Activated gamma-delta T cell treated with Interleukin-2 at 50 U/mL for 16 hours (primary cell): ENCODE data around the gene CLIP3.
"Not testable (repeated sequence)": the region's sequence is repeated elsewhere in the genome, so short reads cannot be mapped to it uniquely, and the experiment has no call there.

Source experiments
- DNase-seq: peaks from one replicate; pipeline ENCODE4 v3.0.0-alpha.2; 2020

CLIP3 gene

DNA sequence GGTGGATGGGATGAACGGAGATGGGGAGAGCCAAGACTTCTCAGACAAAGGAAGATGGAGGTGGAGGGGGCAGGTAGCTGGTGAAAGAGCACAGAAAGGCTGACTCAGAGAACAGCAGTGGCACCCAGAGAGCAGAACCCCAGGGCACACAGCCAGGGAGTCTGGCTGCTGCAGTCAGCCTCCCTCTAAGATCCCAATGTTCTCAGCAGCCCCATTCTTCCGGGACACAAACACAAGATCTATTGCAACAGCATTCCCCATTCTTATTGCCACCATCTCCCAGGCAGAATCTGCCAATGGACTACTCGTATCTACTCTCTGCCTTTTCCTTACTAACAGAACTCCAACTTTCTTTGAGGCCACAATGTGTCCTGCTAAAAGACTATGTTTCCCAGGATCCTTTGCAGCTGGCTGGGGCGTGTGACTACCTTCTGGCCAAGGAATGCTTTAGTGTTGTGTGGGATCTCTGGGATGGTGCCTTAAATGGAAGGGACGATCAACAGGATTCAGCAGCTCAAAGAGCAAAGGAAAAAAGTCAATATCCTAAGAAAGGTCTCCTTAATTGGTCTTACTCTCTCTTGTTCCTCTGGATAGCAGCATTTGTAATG is 13.9 kb upstream of the CLIP3 start:
- DNase-seq: no peak

DNA sequence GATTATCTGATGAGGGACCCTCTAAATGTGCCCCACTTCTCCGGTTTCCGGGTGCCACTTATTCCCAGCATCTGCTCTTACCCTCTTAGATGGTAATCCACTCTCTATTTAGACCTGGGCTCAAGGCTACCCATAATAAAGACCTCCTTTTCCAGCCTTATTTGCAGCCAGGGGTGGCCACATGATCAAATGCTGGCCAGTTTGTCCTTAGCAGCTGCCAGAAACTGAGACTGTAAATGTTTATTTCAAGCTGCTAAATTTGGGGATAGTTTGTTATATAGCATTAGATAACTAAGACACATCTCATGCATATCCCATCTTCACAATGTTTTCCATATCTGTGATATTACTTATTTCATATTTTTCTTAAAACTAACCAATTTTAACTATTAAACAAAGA is 11.3 kb upstream of the CLIP3 start:
- DNase-seq: no peak

DNA sequence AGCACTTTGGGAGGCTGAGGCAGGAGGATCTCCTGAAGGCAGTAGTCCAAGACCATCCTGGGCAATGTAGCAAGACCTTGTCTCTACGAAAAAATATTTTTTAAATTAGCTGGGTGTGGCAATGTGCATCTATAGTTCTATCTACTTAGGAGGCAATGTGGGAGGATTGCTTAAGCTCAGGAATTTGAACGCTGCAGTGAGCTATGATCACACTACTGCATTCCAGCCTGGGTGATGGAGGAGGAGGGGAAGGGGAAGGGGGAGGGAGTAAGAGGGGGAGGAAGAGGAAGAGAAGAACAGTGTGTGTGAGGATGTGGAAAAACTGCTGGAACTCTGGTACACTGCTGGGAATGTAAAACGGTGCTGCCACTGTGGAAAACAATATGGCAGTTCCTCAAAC is 9.2 kb upstream of the CLIP3 start:
- DNase-seq: no peak

DNA sequence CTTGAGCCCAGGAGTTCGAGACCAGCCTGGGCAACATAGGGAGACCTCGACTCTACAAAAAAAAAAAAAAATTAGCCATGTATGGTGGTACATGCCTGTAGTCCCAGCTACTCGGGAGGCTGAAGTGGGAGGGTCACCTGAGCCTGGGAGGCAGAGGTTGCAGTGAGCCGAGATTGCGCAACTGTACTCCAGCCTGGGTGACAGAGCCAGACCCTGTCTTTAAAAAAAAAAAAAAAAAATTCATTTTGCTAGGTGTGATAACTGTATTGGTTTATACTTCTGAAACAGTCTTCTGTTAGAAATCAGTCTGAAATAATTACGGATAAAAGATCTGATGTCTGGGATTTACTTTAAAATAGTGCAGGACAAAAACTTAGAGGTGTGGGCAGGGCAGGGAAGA is 8.4 kb upstream of the CLIP3 start:
- DNase-seq: not testable (repeated sequence)

DNA sequence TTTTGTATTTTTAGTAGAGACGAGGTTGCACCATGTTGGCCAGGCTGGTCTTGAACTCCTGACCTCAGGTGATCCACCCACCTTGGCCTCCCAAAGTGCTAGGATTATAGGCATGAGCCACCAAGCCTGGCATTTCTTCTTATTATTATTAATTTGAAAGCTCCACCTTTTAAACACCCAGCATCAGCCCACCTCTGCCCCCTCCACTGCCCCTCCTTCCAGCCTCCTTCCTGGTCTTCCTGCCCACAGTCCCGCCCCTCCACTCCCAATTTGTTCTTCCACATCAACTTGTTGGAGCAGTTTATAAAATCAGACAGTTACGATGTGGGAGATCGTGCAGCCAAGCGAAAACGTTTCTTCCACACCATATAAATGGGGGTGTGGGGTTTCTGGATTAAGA is 7.8 kb upstream of the CLIP3 start:
- DNase-seq: no peak

DNA sequence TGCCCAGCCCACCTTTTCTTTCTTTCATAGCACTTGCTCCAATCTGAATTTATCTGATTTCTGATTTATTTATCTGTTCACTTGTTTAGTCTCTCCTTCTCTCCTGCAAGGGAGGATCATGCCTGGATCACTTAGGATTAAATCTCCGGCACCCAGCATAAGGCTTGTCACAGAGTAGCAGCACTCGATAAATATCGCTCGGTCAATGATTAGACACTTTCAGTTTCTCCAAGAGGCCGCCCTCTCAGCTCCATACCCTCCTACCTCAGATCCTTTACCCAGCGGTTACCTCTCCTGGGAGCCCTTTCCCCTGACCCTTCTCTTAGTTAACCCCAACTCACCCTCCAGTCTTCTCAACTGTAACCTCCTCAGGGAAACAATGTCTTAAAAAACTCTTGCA is 1.4 kb downstream of the CLIP3 start:
- DNase-seq: no peak

DNA sequence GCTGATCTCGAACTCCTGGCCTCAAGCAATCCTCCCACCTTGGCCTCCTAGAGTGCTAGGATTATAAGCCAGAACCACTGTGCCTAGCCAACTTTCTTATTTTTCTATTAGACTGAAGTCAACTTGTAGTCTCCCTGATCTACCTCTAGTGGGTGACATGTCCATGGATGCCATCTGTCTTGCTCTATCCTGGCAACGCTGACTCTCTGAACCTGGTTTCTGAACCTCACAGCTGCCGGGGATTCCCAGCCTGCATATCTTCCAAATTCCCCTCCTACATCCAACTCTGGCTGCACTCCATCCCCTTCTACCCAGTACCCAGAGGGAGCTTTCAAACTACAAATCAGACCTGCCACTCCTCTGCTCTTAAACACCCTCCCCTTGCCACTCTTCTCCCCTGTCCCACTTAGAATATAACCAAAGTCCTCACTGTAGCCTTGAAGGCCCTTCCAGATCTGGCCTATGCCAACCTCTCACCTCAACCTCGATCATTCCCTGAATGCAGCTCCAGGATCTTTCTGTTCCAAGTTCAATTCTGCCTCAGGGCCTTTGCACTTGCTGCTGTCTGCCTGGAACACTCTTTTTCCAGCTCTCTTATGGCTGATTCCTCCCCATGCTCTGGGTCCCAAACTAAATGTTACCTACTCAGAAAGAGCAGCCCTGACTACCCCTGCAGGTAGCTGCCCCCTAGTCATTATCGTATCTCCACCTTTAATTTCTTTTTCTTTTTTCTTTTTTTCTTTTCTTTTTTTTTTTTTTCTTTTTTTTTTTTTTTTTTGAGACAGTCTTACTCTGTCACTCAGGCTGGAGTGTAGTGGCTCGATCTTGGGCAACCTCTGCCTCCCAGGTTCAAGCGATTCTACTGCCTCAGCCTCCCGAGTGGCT is 2.2 kb downstream of the CLIP3 start:
- DNase-seq: no peak

DNA sequence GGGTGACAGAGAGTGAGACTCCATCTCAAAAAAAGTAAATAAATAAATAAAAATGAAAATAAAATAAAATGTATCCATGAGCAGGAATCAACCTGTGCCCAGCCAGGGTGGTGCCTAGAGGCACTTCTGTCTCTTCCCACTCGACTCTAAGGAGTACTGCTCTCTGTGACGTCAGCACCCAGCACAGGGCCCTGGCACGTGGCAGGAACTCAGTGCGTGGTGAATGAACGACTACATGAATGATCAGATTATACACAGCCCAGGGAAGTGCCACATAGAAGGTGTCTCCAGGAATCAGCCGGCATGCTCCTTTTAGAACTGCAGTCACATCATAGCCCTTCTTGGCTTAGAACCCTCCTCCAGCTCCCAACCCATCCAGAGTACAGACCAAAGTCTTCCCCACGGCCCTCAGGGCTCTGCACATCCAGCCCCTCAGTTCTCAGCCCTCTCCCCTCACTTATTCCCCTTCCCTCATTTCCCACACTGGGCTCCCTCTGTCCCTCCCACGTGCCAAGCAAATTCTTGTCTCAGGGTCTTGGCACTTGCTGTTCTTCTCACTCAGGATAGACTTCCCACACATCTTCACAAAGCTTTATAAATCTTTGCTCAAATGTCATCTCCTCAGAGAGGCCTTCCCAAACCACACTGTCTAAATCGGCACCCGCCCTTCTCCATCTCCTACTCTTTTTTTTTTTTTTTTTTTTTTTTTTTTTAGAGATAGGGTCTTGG is 4.2 kb downstream of the CLIP3 start:
- no peak for DNase-seq

DNA sequence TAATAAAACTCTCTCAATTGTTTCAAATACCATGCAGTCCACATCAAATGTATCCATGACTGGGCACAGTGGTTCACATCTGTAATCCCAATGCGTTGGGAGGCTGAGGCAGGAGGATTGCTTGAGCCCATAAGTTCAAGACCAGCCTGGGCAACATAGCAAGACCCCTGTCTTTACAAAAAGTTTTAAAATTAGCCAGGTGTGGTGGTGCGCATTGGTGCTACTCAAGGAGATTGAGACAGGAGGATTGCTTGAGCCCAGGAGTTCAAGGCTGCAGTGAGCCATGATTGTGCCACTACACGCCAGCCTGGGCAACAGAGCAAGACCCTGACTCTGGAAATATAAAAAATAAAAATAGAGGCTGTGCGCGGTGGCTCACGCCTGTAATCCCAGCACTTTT is 5.0 kb downstream of the CLIP3 start:
- DNase-seq: no peak

DNA sequence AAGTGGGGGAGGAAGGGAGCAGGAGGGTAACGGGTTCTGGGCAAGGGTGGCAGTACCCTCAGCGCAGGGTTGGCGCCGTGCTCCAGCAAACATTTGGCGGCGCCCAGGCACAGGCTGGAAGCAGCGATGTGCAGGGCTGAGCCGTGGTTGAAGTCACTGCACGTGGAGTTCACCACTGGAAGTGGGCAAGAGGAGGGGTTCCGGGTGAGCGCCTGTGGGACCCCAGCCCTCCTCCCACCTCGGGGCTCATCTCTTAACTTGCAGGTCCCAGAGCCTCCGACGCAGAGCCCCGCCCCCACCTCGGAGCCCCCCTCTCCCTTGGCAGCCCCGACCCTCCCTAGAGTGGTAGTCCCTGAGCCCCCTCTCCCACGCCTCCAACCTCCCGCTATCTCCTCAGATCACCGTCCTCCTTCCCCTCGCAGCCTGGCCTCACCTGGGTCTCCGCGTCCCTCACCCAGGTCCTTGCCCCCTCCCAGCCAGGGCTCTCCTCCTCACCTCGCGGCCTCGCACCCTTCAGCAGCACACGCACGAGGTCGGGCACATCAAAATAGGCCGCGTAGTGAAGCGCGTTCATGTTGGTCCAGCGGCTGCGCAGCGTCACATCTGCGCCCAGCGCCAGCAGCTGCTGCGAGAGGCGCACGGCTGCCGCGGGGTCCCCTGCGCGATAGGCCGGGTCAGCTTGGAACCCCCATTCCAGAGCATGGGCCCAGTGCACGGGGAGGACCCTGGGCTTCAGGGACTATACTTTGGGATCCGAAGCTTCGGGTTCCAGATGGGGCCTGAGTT is 6.4 kb downstream of the CLIP3 start:
- no peak for DNase-seq

DNA sequence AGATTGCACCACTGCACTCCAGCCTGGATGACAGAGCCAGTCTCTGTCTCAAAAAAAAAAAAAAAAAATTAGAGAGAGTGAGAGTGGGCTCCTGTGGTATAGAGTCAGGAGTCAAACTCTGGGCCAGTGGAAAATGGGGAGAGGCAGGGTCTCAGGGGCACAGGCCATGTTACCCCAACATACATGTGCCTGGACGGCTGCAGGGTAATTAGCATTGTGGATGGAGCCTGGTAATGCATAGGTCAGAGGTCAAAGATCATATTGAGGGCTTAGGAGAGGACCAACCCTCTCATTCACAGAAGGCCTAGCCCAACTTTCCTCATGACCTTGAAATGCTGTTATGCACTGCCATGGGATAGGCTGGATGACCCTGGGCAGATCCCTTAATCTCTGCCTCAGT is 7.1 kb downstream of the CLIP3 start:
- no peak for DNase-seq

DNA sequence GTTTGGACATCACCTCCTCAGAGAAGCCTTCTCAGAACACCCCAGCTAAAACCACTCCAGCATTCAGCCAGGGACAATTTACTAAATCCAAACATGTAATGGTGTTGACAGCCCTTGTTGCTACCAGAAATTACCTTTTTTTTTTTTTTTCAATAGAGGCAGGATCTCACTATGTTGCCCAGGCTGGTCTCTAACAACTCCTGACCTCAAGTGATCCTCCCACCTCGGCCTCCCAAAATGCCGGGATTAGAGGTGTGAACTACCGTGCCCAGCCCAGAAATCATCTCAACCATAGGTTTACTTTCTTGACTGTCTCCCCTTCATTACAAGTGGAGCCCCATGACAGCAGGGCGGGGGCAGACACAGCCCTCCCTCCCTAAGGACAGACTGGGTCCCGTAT is 9.2 kb downstream of the CLIP3 start:
- DNase-seq: no peak

DNA sequence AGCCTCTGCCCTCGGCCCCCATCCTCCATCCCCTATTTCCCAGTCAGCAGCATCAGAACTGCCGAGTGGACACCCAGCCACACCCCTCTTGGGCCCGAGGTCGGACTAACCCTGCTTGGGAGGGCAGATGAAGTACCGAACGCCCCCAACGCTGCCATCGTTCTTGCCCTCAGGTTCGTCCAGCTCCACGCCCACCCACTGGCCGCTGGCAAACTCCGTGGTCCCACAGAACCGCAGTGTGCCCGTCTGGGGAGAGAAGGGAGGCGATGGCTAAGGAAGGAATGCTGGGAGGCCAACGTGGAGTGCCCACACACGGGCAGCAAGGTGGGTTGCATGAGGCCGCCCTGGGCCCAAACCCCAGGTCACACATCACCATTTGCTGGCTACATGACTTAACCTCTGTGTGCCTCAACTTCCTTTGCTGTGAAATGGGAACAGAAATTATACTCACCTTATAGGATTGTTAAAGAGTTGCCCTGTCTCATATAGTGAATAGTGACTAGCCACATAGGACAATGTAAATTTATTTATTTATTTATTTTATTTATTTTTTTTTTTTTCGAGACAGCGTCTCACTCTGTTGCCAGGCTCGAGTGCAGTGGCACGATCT is 13.5 kb downstream of the CLIP3 start:
- no peak for DNase-seq

DNA sequence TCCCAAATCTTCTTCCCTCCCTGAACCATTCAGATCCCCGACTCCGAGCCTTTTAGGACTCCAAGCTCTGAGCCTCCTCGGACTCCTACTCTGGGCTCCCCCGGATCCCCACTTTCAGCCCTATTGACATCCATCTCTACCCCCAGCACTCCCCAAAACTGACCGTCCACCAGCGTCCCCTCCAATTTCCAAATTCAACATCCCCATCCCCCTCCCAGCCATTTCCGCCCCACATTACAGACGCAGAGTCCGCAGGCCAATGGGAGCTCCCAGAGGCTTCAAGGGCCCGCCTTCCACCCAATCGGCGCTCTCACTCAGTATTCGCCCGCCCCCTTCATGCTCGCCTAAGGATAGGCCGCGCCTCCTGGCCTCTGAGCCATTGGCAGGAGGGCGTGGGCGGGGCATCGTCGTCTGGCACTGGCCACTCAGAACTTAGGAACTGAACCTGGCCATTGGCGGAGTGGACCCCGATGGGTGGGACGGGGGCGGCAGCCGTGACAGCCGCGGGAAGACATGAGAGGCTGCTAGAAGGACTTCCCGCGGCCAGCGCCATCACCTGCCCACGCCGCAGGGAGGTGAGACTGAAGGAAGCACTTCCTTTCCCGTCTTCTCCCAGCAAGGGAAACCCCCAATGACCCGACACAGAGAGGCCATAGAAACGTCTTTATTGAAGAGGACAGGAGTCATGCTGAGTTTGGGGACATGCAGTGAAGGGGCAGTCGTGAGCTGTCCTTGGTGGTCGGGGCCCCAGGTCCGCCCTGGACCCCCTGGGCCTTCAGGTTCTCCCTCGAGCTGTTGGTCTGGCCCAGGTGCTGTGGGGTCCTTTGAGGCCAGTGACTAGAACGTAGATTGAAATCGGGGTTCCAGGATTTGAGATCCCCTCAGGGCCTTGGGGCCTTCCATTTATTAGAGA is 18.4 kb downstream of the CLIP3 start, which contains the start of gene ALKBH6:
Gene ALKBH6 (minus strand): TSS at position 202 of the 913 bp plus-strand sequence. CDS start 816 bp downstream, outside the sequence.
- peak; percentile 99 for DNase-seq

DNA sequence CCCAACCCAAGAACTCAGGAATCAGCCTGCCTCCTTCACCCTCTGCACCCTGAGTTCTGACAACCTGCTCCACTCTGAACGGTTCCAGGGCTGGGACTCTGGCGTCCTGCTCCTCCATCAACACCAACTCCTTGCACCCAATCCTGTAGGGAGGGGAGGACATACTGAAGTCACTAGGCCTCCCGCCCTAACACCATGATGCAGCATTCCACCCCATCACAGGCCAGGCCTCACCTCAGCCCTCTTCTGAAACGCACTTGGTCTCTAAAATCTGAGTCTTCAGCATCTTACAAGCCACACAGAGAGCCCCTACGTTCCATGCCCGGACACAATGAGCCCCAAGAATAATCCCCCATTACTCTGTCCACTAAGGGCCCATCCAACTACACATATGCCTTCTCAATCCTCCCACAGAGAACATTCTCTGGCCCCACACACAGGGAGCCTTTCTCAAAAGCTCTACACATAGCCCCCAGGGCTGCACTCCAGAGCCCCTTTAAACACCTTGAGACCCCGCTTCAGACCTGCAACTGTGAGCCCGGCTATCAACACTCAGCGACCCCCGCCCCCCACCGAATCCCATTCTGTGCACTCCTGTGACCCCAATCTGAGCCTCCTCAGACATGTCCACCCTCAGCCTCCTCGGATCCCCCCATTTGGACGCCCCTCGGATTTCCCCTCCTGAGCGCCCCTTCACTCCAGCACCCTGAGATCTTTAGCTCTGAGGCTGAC is 19.2 kb downstream of the CLIP3 start:
- DNase-seq: no peak

DNA sequence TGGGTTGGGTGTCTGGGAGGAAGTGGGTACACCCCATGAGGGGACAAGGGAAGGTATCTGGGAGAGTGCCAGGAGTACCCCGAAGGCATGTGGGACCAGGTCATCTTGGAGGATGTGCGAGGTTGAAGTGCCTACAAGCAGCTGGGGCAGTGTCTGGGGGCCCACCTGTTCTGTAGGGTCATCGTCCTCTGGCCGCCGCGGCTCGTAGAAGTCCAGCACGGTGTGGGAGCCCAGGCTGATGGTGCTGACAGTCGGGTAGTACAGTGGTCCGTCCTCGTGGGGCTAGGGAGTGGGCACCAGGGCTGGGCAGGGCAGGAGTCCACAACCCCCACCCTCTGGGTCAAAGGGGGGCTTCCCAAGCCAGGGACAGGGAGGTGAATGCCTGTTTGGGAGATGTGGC is 22.3 kb downstream of the CLIP3 start:
- DNase-seq: no peak

DNA sequence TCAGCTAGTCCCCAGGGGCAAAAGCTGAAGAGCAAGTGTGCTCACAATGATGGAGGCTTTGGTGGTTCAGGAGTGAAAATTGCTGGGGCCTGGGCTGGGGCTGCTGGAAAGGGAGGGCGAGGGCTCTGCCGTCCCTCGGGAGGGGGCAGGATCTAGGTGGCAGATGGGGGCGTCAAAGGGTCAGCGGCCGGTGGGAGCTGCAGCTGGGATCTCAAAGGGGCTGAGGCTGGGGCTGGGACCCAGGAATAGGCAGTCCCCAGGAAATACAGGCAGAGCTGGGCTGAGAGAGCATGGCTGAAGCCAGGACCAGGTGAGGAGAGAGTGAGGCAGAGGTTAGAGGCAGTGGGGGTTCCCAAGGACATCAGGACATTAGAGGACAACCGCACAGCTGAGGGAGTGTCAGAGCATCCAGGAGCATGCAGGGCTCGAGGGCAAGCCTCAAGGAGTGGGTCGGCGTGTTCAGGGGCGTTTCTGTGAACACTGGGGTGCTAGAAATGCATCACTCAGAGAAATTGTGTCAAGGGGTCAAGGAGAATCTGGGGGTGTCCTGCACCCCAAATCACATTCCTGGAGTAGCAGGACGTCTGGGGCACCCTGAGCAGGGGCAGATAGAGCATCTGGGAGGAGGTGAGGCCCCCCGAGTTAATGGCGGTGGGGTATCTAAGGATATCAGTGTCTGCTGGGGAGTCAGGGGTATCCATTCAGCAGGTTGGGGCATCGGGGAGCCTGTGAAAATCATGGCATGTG is 22.9 kb downstream of the CLIP3 start:
- DNase-seq: no peak

DNA sequence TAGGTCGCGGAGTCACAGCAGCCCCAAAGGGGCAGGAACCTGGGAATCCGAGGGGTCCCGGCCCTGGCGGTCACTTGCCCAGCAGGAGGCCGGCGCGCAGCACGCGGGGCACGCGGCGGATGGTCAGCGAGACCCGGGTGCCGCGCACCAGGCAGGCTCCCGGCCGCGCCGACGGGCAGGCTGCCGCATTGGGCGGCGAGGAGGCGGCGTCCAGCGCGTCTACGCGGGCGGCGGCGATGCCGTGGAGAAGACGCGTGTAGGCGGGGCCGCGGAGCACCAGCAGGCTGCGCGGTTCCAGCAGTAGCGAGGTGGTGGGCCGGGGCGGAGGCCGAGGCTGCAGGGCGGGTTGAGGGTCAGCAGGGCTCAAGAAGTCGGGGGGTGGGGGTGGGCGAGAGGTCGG is 23.5 kb downstream of the CLIP3 start:
- DNase-seq: peak; percentile 24

DNA sequence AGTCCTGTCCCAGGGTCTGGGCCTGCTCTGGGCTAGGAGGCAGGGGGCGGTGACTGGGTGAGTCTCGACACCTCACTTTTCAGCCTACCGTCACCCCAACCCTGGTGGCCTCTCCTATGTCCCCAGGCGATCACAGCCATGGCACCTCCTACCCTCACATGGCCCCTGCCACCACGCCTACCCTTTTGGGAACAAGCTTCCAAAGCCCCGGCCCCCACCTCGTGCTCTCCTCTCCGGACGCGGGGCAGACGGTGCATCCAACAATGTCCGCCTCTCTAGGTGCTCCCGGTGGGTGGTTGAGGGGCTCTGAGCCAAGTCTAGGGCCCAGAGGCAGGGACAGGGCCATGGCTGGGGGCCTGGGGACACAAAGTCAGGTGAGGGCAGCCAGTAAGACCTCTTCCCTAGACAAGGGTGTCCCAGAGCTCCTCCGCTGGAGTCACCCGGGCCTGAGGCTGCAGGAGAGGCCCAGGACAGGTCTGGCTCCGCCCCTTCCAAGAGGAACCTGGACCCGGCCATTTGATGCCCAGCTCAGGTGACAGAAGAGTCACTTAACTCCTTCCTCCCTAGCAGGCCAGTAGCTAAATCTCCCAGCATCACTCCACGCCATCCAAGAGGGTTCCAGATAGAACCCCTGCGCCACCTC is 24.2 kb downstream of the CLIP3 start, which contains the start of gene SYNE4:
Gene SYNE4 (minus strand): TSS at position 478 of the 643 bp plus-strand sequence. CDS start 132 bp downstream, at position 346.
- no peak for DNase-seq
